Left lung (tissue), 10 donors: ENCODE data around the gene HHAT. TPM values are rescaled to one million over a fixed set of nuclear protein-coding genes. Genes with fewer than 3 reads are reported as not detected.

ENCODE experiments used
- ATAC-seq: fragments of 200-7000 bp; cut with Tn5 transposase; one replicate; pipeline ENCODE4 v1.9.1; 2020; ENCODE audit warnings: moderate library complexity
- DNase-seq, 4 donors: peaks; one replicate each; pipeline ENCODE4 v3.0.0-alpha.2; 2013 to 2020
- H3K27ac ChIP-seq, 2 donors: fragments of 200-600 bp; sonication (generic) in 1 of 2; one replicate each; pipeline versions ENCODE4 v1.5.0 to v1.8.0; 2020 to 2021
- H3K27me3 ChIP-seq, 2 donors: fragments of 200-600 bp; sonication (generic) in 1 of 2; one replicate each; pipeline versions ENCODE4 v1.5.0 to v1.8.0; 2020 to 2021
- H3K36me3 ChIP-seq, 2 donors: fragments of 200-600 bp; sonication (generic) in 1 of 2; one replicate each; pipeline versions ENCODE4 v1.5.0 to v1.8.0; 2020 to 2021
- H3K4me1 ChIP-seq, 2 donors: fragments of 200-600 bp; one replicate each; pipeline ENCODE4 v1.8.0; 2021
- H3K4me3 ChIP-seq, 2 donors: fragments of 200-600 bp; sonication (generic) in 1 of 2; one replicate each; pipeline versions ENCODE4 v1.5.0 to v1.8.0; 2020 to 2021; ENCODE audit warnings: mild to moderate bottlenecking in 1 of 2
- H3K9me3 ChIP-seq, 2 donors: fragments of 200-600 bp; sonication (generic) in 1 of 2; one replicate each; pipeline versions ENCODE4 v1.5.0 to v1.8.0; 2020 to 2021
- intact Hi-C, 2 donors: fragments of 100-400 bp; cut with DNase I; formaldehyde crosslinking; loops; one replicate each; pipeline versions ENCODE4 v1.11.2 to v1.14.2; 2022
- polyA plus RNA-seq, 6 donors: library from polyadenylated mRNA; unstranded; fragments of 120-200 nt; gene quantifications; one replicate each; pipeline ENCODE4 v1.2.1, GENCODE V29; 2013; ENCODE audit not compliant: insufficient read length in 6 of 6
- total RNA-seq, 2 donors: library from RNA; stranded (reverse); fragmentation: NEBNext Ultra II Directional; extraction: Animal tissue kit (Norgen Biotek cat#: 25700); gene quantifications; one replicate each; pipeline ENCODE4 v1.2.1, GENCODE V29; 2021
- TF ChIP-seq, protein P1 (sequence below), 2 donors: fragments of 200-600 bp; sonication (generic) in 1 of 2; IDR thresholded peaks; one replicate each; pipeline versions ENCODE4 v1.5.0 to v1.8.0; 2021; ENCODE audit warnings: antibody characterized with exemption in 2 of 2
- donor health status: DM: no; HTN: yes; CAD: no.
- donor health status: DM: no; HTN: no; CAD: no.

The HHAT gene
- total and polyA plus RNA-seq, 8 donors = 3.4 to 12.3 (median 10.8) TPM

DNA sequence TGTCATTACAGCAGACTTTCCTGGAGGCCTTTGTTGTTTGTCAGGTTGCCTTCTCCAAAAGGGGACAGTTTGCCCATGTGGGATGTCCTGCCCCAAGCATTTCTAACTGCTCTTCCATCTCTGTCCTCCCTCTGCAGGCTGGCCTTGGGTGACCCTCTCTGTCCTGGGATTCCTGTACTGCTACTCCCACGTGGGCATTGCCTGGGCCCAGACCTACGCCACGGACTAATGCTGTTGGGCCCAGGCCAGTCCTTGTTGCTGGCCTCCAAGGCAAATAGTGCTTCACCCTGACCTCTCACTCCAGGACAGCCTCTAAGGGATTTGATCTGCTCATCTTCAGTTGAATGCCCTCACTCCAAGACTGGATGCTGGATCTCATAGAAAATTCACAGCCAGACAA is 345.4 kb downstream of the HHAT start:
- H3K4me1 ChIP-seq = no peaks in the 10 kb centered on the region
- no peaks in the 10 kb centered on the region for H3K27me3 ChIP-seq
- no peaks in the 10 kb centered on the region for H3K9me3 ChIP-seq
- intact Hi-C loops = no loop called here
- H3K27ac ChIP-seq = no peak overlapping the region
- no peaks in the 10 kb centered on the region for H3K36me3 ChIP-seq
- no peak for ATAC-seq
- H3K4me3 ChIP-seq = no peak overlapping the region
- no peak for DNase-seq
- TF ChIP-seq, protein P1, sequence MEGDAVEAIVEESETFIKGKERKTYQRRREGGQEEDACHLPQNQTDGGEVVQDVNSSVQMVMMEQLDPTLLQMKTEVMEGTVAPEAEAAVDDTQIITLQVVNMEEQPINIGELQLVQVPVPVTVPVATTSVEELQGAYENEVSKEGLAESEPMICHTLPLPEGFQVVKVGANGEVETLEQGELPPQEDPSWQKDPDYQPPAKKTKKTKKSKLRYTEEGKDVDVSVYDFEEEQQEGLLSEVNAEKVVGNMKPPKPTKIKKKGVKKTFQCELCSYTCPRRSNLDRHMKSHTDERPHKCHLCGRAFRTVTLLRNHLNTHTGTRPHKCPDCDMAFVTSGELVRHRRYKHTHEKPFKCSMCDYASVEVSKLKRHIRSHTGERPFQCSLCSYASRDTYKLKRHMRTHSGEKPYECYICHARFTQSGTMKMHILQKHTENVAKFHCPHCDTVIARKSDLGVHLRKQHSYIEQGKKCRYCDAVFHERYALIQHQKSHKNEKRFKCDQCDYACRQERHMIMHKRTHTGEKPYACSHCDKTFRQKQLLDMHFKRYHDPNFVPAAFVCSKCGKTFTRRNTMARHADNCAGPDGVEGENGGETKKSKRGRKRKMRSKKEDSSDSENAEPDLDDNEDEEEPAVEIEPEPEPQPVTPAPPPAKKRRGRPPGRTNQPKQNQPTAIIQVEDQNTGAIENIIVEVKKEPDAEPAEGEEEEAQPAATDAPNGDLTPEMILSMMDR (IDR thresholded peaks at IDR 0.05) = no peak

DNA sequence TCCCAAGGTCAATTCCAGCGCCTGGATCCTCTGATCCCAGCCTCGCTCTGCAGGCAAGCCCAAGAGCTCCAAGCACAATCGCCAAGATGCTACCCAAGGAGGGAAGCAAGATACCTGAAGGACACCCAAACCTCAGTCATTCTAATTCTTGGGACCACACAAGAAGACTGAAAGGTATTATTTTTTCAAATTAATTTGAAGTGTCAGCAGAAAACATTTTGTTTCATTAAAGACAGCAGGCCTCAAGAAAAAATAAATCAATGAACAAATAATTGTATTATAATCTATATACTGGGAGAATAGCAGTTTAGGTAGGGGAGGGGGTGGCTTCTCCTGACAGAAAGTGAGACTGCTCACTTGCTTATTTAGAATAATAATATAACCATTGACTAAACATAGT is 347.8 kb downstream of the HHAT start:
- Histone ChIP-seq H3K4me1 (no peaks in the 10 kb centered on the region), H3K27ac (no peak overlapping the region), H3K36me3 (no peaks in the 10 kb centered on the region), H3K4me3 (no peak overlapping the region), H3K9me3 (no peaks in the 10 kb centered on the region), H3K27me3 (no peaks in the 10 kb centered on the region)
- no peak for DNase-seq
- TF ChIP-seq, protein P1 (IDR thresholded peaks at IDR 0.05) = no peak
- ATAC-seq = no peak
- intact Hi-C loops = no loop called here

DNA sequence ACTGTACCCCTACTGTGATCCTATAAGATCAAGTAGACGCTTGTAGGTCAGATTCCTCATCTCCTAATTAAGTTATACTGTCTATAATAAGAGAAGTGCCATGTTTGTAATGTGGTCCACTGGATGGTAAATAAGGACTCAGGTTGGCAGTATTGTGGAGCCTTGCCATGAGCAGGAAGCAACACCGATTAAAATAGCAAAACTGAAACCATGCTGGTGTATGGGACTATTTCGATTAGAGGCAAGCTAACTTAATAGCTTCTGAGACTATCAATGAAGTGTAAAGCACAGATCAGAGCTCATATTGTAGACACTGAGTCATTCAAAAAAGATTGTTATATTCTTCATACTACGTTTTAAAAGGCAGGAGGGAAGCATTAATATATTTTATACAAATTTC is 348.8 kb downstream of the HHAT start:
- H3K27ac ChIP-seq = no peak overlapping the region
- ATAC-seq = no peak

DNA sequence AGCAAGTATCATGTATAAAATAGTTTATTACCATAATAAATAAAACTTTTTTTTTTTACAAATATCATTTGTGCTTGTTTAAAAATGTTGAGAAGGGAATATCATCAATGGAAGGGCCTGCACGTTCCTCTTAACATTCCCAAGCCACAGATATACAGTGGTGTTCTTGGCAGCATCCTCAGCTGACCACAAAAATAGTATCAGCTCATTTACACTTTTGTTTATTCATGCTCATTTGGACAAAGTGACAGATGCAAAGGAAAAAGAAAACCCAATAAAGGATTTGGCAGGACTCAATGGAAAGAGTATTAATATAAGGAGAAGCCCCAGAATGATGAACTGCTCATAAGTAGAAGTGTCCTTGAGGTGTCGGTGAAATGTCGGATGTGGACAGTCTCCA is 349.6 kb downstream of the HHAT start:
- Histone ChIP-seq H3K36me3 (no peaks in the 10 kb centered on the region), H3K4me1 (no peaks in the 10 kb centered on the region), H3K4me3 (no peak overlapping the region), H3K9me3 (no peaks in the 10 kb centered on the region), H3K27me3 (no peaks in the 10 kb centered on the region), H3K27ac (no peak overlapping the region)
- no peak for ATAC-seq
- intact Hi-C loops = no loop called here
- DNase-seq = no peak
- TF ChIP-seq, protein P1 (IDR thresholded peaks at IDR 0.05) = no peak

More for the DNA sequence above, 348.8 kb downstream of the HHAT start:
- Histone ChIP-seq H3K4me1 (no peaks in the 10 kb centered on the region), H3K36me3 (no peaks in the 10 kb centered on the region), H3K4me3 (no peak overlapping the region), H3K9me3 (no peaks in the 10 kb centered on the region), H3K27me3 (no peaks in the 10 kb centered on the region)
- TF ChIP-seq, protein P1 (IDR thresholded peaks at IDR 0.05) = no peak
- DNase-seq = no peak
- intact Hi-C loops = no loop called here

DNA sequence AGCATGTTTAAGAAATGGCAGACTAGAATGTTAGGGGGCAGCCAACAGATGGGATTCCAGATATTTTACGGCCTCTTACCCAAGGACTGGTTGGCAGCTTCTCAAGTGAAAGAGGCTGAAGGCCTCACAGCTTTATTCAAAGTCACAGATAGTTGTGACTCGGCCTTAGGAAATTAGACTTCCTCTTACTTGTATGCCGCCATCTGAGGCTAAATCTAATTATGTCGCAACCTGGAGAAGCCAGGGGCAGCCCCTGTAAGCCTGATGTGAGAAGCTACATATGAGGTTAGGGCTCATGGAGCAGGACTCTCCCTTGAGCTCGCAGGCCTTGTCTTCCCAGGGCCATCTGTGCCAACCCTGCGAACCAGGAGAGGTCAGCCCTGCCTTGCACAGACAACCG is 352.5 kb downstream of the HHAT start:
- Histone ChIP-seq H3K36me3 (no peaks in the 10 kb centered on the region), H3K4me3 (no peak overlapping the region), H3K27ac (no peak overlapping the region), H3K4me1 (no peaks in the 10 kb centered on the region), H3K27me3 (no peaks in the 10 kb centered on the region), H3K9me3 (no peaks in the 10 kb centered on the region)
- intact Hi-C loops = no loop called here
- DNase-seq (no peak), ATAC-seq (no peak)
- TF ChIP-seq, protein P1 (IDR thresholded peaks at IDR 0.05) = no peak
